B cell (primary cell): ENCODE data around the gene SHMT2. TPM values are rescaled to one million over a fixed set of nuclear protein-coding genes. Genes with fewer than 3 reads are reported as not detected.

Experiments
- ATAC-seq: fragments of 200-7000 bp; cut with Tn5 transposase; one replicate; pipeline ENCODE4 v1.10.0; 2021; ENCODE audit warnings: low read depth, mild to moderate bottlenecking, moderate number of reproducible peaks, moderate library complexity
- CTCF ChIA-PET: fragments of 350-600 bp; sonication (Branson Sonifier 250); formaldehyde crosslinking; loops from one replicate; lab custom pipeline; 2021; ENCODE audit warnings: antibody characterized with exemption, inconsistent platforms; lab: Charles Lee
- POLR2A ChIA-PET: fragments of 350-600 bp; sonication (Branson Sonifier 250); formaldehyde crosslinking; loops from one replicate; lab custom pipeline; 2021; ENCODE audit warnings: antibody characterized with exemption; lab: Charles Lee
- DNase-seq: peaks from one replicate; pipeline ENCODE4 v3.0.0; 2013
- H2AFZ ChIP-seq: 2 replicates; pipeline ENCODE4 v1.6.1; 2012; ENCODE audit warnings: mild to moderate bottlenecking, low read depth, low read length; ENCODE audit not compliant: insufficient read depth, poor library complexity, severe bottlenecking
- H3K27ac ChIP-seq, 2 donors: 1 replicate in 1 of 2; 2 replicates in 1 of 2; pipeline ENCODE4 v1.5.1; 2012 to 2013; ENCODE audit warnings: low read length in 2 of 2, mild to moderate bottlenecking in 2 of 2, moderate library complexity in 1 of 2
- H3K27me3 ChIP-seq, 4 experiments: fragments of 200-600 bp in 1 of 4; sonication (generic) in 1 of 4; replicated peaks in 1 of 4; 1 replicate in 2 of 4; 2 replicates in 2 of 4; pipeline versions ENCODE4 v1.6.1 to v1.7.0; 2013 to 2016; ENCODE audit warnings: low read length in 3 of 4, mild to moderate bottlenecking in 2 of 4, mixed read lengths in 1 of 4, moderate library complexity in 1 of 4; ENCODE audit not compliant: insufficient read depth in 4 of 4, control insufficient read depth in 3 of 4; ENCODE audit errors: control extremely low read depth in 1 of 4
- H3K36me3 ChIP-seq, 2 experiments: replicated peaks in 1 of 2; 1 replicate in 1 of 2; 2 replicates in 1 of 2; pipeline versions ENCODE4 v1.6.1 to v1.7.1; 2013; ENCODE audit warnings: low read length in 1 of 2; ENCODE audit not compliant: insufficient read depth in 2 of 2, control insufficient read depth in 1 of 2; ENCODE audit errors: control extremely low read depth in 1 of 2, extremely low read depth in 1 of 2
- H3K4me1 ChIP-seq, 2 donors: fragments of 200-600 bp in 1 of 2; sonication (generic) in 1 of 2; 1 replicate in 1 of 2; 2 replicates in 1 of 2; pipeline versions ENCODE4 v1.5.1 to v1.6.1; 2013 to 2017; ENCODE audit warnings: low read length in 2 of 2; ENCODE audit not compliant: control insufficient read depth in 2 of 2, insufficient read depth in 2 of 2
- H3K4me2 ChIP-seq: replicated peaks from 2 replicates; pipeline ENCODE3; 2012; ENCODE audit warnings: mild to moderate bottlenecking, low read depth, low read length; ENCODE audit not compliant: poor library complexity, severe bottlenecking
- H3K4me3 ChIP-seq, 5 experiments: fragments of 200-600 bp in 1 of 5; sonication (generic) in 1 of 5; 1 replicate in 3 of 5; 2 replicates in 2 of 5; pipeline versions ENCODE4 v1.5.1 to v1.7.0; 2011 to 2016; ENCODE audit warnings: low read length in 4 of 5, mild to moderate bottlenecking in 4 of 5, low read depth in 2 of 5, control low read depth in 1 of 5, moderate library complexity in 1 of 5; ENCODE audit not compliant: insufficient read depth in 1 of 5; ENCODE audit errors: control extremely low read depth in 1 of 5, extremely low read depth in 1 of 5
- H3K79me2 ChIP-seq: fragments of 200-600 bp; sonication (generic); one replicate; pipeline ENCODE4 v1.6.0; 2016; ENCODE audit warnings: low read length; ENCODE audit not compliant: control insufficient read depth, insufficient read depth
- H3K9ac ChIP-seq: fragments of 200-600 bp; sonication (generic); 2 replicates; pipeline ENCODE4 v1.6.1; 2017; ENCODE audit warnings: mild to moderate bottlenecking, low read length, moderate library complexity
- H3K9me3 ChIP-seq, 3 donors: one replicate each; pipeline versions ENCODE4 v1.6.1 to v1.7.1; 2013; ENCODE audit warnings: low read length in 2 of 3; ENCODE audit not compliant: control insufficient read depth in 2 of 3, insufficient read depth in 1 of 3; ENCODE audit errors: control extremely low read depth in 1 of 3
- H4K20me1 ChIP-seq: 2 replicates; pipeline ENCODE4 v1.6.0; 2012; ENCODE audit warnings: mild to moderate bottlenecking, low read length; ENCODE audit not compliant: insufficient read depth, control insufficient read depth, poor library complexity, severe bottlenecking
- H3K27ac Mint-ChIP-seq: one replicate; pipeline ENCODE4 v1.8.0; 2021; ENCODE audit warnings: mixed read lengths
- H3K27me3 Mint-ChIP-seq: one replicate; pipeline ENCODE4 v1.8.0; 2021; ENCODE audit warnings: mixed read lengths
- H3K4me1 Mint-ChIP-seq: one replicate; pipeline ENCODE4 v1.8.0; 2021; ENCODE audit warnings: mixed read lengths
- H3K4me3 Mint-ChIP-seq: one replicate; pipeline ENCODE4 v1.8.0; 2021; ENCODE audit warnings: mixed read lengths
- H3K9me3 Mint-ChIP-seq: one replicate; pipeline ENCODE4 v1.8.0; 2022; ENCODE audit warnings: mixed read lengths; ENCODE audit not compliant: insufficient read depth
- CTCF ChIP-seq: fragments of 200-600 bp; IDR thresholded peaks from one replicate; pipeline ENCODE4 v1.8.0; 2022; ENCODE audit warnings: antibody characterized with exemption, mild to moderate bottlenecking
- EZH2 ChIP-seq: IDR thresholded peaks from 2 replicates; pipeline ENCODE4 v1.6.1; 2012; ENCODE audit warnings: borderline replicate concordance, low read depth, mild to moderate bottlenecking, moderate library complexity, low read length; ENCODE audit not compliant: insufficient read depth, poor library complexity, severe bottlenecking
- WGBS: methylation state at CpG from one replicate; pipeline ENCODE4 v1.1.5; 2013; ENCODE audit warnings: missing lambda C conversion rate; ENCODE audit not compliant: insufficient coverage; 5-methylcytosine and 5-hydroxymethylcytosine counted together
- intact Hi-C: fragments of 100-400 bp; cut with micrococcal nuclease; formaldehyde crosslinking; loops from one replicate; pipeline ENCODE4 v1.10.0; 2022
- polyA plus RNA-seq: library from polyadenylated mRNA; depleted of rRNA; stranded (reverse); fragments of >200 nt; gene quantifications from 2 replicates; pipeline ENCODE4 v1.2.3, GENCODE V29; 2012
- total RNA-seq, 2 donors: library from RNA; stranded (reverse); fragments of 120-200 nt in 1 of 2; gene quantifications; 1 replicate in 1 of 2; 2 replicates in 1 of 2; pipeline versions ENCODE4 v1.2.3 to v1.2.4, GENCODE V29; 2013 to 2022

The SHMT2 gene
- total and polyA plus RNA-seq, 2 donors (not counting 1 experiment from before 2014, with no cell fraction given) = 166 to 236 TPM

GRCh38 chr12:57218030-57218853 lies 11.3 kb upstream of the SHMT2 start:
- intact Hi-C loops = no loop called here
- Histone ChIP-seq H2AFZ (no peak overlapping the region), H3K9ac (no peak overlapping the region), H3K4me3 (no peak overlapping the region), H3K36me3 (no peaks in the 10 kb centered on the region), H3K27ac (no peak overlapping the region), H3K27me3 (peaks cover 0 to 92% (median 57%) of the 10 kb centered on the region in 4 experiments), H3K9me3 (peaks cover 0 to 31% (median 0%) of the 10 kb centered on the region in 3 donors), H4K20me1 (peaks cover 30% of the 10 kb centered on the region), H3K4me1 (peaks cover 80 to 84% of the 10 kb centered on the region in 2 donors), H3K4me2 (peak overlapping the region; percentile 94), H3K79me2 (no peaks in the 10 kb centered on the region)
- TF ChIP-seq CTCF = no peak
- TF ChIP-seq EZH2 = no peak
- Mint-ChIP-seq H3K9me3 (no peaks in the 10 kb centered on the region), H3K4me3 (peak overlapping the region; percentile 88), H3K4me1 (peaks cover 79% of the 10 kb centered on the region), H3K27me3 (peaks cover 66% of the 10 kb centered on the region), H3K27ac (peak overlapping the region; percentile 82)
- no peak for ATAC-seq
- WGBS = 72% methylated on average over 4 of the region's 5 CpGs
- POLR2A ChIA-PET = interaction anchor here (1.2 to 3.3 kb wide), 2 partner anchors 10 to 24 kb away, joined by 4 to 28 read pairs; partner anchors contain the start of gene SHMT2
- CTCF ChIA-PET = interaction anchor here (1.2 to 8.8 kb wide), 2 partner anchors 18 to 94 kb away, joined by 4 to 838 read pairs; partner anchors contain the start of genes SHMT2 and STAC3
- no peak for DNase-seq
